ENCODE measurements around the gene STIMATE. TPM values are rescaled to one million over a fixed set of nuclear protein-coding genes. Genes with fewer than 3 reads are reported as not detected.

STIMATE gene
- total and polyA plus RNA-seq, 2 of the 4 experiments (the other 2 are of a cell fraction) = 10.6 to 17.8 TPM

DNA sequence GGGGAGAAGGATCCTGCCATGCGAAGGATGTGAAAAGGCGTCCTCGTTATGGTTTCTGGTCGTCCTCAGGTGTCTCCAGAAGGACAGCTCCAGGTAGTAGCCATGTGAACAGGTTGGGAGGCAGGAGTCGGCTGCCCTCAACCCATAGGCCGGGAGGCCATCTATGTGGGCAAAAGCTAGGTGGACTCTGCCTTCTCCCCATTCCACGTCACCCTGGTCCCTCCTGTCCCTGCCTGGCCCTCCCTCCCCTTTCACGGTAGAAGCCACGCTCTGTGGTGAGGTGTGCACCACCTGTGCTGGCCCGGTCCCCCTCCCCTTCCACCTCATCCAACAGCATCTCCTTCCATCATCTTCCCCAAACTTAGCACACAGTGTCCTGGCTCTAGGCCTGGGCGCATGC is 86.4 kb downstream of the STIMATE start:
- no peak overlapping the region for H2BK120ac ChIP-seq (ENCODE audit: low read depth, low read length)
- BruUV-seq (replicated peaks) = no TSS peak
- no peak overlapping the region for H3K23ac ChIP-seq (ENCODE audit: low read depth, low read length)
- no peak overlapping the region for H2AK9ac ChIP-seq (replicated peaks; ENCODE audit: low read depth, low read length, poor library complexity)
- no peaks in the 10 kb centered on the region for H3K9me1 ChIP-seq (ENCODE audit: insufficient read depth, low read length)
- no peak overlapping the region for H3K9ac ChIP-seq (ENCODE audit: low read depth, low read length)
- TF ChIP-seq MAFK (IDR thresholded peaks at IDR 0.05; ENCODE audit: low read depth, low read length) (no peak), CHD1 (IDR thresholded peaks at IDR 0.05; ENCODE audit: low read depth, low read length) (no peak), SMC3 (IDR thresholded peaks at IDR 0.05; ENCODE audit: low read depth, low read length) (no peak), BHLHE40 (IDR thresholded peaks at IDR 0.05; ENCODE audit: low read depth, low read length) (no peak), NFE2L2 (IDR thresholded peaks at IDR 0.05; ENCODE audit: low read depth, low read length) (no peak), MAZ (IDR thresholded peaks at IDR 0.05; ENCODE audit: borderline replicate concordance, low read depth, low read length) (no peak)
- TF ChIP-seq, protein P1, sequence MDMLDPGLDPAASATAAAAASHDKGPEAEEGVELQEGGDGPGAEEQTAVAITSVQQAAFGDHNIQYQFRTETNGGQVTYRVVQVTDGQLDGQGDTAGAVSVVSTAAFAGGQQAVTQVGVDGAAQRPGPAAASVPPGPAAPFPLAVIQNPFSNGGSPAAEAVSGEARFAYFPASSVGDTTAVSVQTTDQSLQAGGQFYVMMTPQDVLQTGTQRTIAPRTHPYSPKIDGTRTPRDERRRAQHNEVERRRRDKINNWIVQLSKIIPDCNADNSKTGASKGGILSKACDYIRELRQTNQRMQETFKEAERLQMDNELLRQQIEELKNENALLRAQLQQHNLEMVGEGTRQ (IDR thresholded peaks at IDR 0.05; ENCODE audit: low read depth, low read length) = no peak
- TF ChIP-seq, protein P2, sequence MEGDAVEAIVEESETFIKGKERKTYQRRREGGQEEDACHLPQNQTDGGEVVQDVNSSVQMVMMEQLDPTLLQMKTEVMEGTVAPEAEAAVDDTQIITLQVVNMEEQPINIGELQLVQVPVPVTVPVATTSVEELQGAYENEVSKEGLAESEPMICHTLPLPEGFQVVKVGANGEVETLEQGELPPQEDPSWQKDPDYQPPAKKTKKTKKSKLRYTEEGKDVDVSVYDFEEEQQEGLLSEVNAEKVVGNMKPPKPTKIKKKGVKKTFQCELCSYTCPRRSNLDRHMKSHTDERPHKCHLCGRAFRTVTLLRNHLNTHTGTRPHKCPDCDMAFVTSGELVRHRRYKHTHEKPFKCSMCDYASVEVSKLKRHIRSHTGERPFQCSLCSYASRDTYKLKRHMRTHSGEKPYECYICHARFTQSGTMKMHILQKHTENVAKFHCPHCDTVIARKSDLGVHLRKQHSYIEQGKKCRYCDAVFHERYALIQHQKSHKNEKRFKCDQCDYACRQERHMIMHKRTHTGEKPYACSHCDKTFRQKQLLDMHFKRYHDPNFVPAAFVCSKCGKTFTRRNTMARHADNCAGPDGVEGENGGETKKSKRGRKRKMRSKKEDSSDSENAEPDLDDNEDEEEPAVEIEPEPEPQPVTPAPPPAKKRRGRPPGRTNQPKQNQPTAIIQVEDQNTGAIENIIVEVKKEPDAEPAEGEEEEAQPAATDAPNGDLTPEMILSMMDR (conservative IDR thresholded peaks at IDR 0.05; ENCODE audit: low read depth, low read length) = no peak
- no peak overlapping the region for H4K91ac ChIP-seq (ENCODE audit: insufficient read depth, low read depth, low read length)
- no peak for ATAC-seq (ENCODE audit: low read depth)
- dilution Hi-C loops (cut with HindIII; ENCODE audit: low sequenced_read_pairs, unreplicated experiment) = no loop called here
- intact Hi-C loops (cut with micrococcal nuclease) = no loop called here
- H2BK5ac ChIP-seq (ENCODE audit: low read depth, low read length, poor library complexity, severe bottlenecking) = no peak overlapping the region
- peaks cover 23% of the 10 kb centered on the region for H3K27me3 ChIP-seq (ENCODE audit: control insufficient read depth, insufficient read depth, low read length)
- H2AK5ac ChIP-seq (ENCODE audit: low read depth, low read length) = no peak overlapping the region
- H3K79me1 ChIP-seq (ENCODE audit: low read depth in 1 of 2, low read length in 2 of 2) = no peaks in the 10 kb centered on the region
- H3K4me3 ChIP-seq (ENCODE audit: insufficient read depth, low read depth, low read length) = no peak overlapping the region
- H4K5ac ChIP-seq (ENCODE audit: low read depth, low read length) = no peak overlapping the region
- ChIA-PET CTCF (interaction anchor here (1.0 kb wide), 1 partner anchor 10 kb away, joined by 3 read pairs; no protein-coding TSS in a partner anchor), POLR2A (ENCODE audit: unreplicated experiment) (no interaction called here)
- H3K18ac ChIP-seq (ENCODE audit: low read depth, low read length) = no peak overlapping the region
- H2AFZ ChIP-seq (replicated peaks; ENCODE audit: low read length, poor library complexity) = no peak overlapping the region
- no peak for DNase-seq
- no peak overlapping the region for H2BK15ac ChIP-seq (ENCODE audit: low read depth, low read length)
- WGBS, 2 experiments (ENCODE audit: extremely low coverage in 2 of 2, insufficient read length in 1 of 2) = 81% methylated on average over 8 of the region's 11 CpGs; no CpG with 5 or more reads in 1 of the 2 experiments
- H3K27ac ChIP-seq (ENCODE audit: insufficient read depth, low read length) = no peak overlapping the region
- no peak overlapping the region for H3K14ac ChIP-seq (replicated peaks; ENCODE audit: low read depth, low read length)
- H3K4ac ChIP-seq (ENCODE audit: low read depth, low read length) = no peak overlapping the region
- no peaks in the 10 kb centered on the region for H3K9me3 ChIP-seq (ENCODE audit: control insufficient read depth, insufficient read depth, low read length)
- in situ Hi-C loops (cut with MboI; ENCODE audit: low sequenced_read_pairs) = no loop called here
- H4K20me1 ChIP-seq (ENCODE audit: insufficient read depth, low read length) = no peaks in the 10 kb centered on the region
- no peak overlapping the region for H4K8ac ChIP-seq (ENCODE audit: low read depth in 2 of 2, low read length in 2 of 2)
- H2BK20ac ChIP-seq (ENCODE audit: low read depth, low read length) = no peak overlapping the region
- no peak overlapping the region for H3K56ac ChIP-seq (ENCODE audit: extremely low read depth, insufficient read depth, low read length)
- no peaks in the 10 kb centered on the region for H3K36me3 ChIP-seq (ENCODE audit: control insufficient read depth, insufficient read depth, low read length)
- H3K4me2 ChIP-seq (ENCODE audit: low read depth, low read length) = no peak overlapping the region
- H3K4me1 ChIP-seq (ENCODE audit: control insufficient read depth, insufficient read depth, low read length) = no peaks in the 10 kb centered on the region

Data from IMR-90 (cell line).